GM12878 (cell line): Measurements from ENCODE around the gene C1QTNF7. TPM values are rescaled to one million over a fixed set of nuclear protein-coding genes. Genes with fewer than 3 reads are reported as not detected.

ENCODE experiments used
- ATAC-seq: fragments of 200-7000 bp; cut with Tn5 transposase; 3 replicates; pipeline ENCODE4 v1.9.1; 2020; ENCODE audit warnings: mild to moderate bottlenecking, moderate library complexity
- BruUV-seq: library from RNA; stranded (reverse); fragments of 400-500 nt; replicated peaks from 2 replicates; lab custom pipeline; 2021; lab: Mats Ljungman, UMichigan
- CTCF ChIA-PET: fragments of 300-600 bp; sonication (Branson Sonifier 250); formaldehyde crosslinking; extraction: SDS; loops from one replicate; lab custom pipeline; 2021; ENCODE audit warnings: inconsistent platforms; lab: Yijun Ruan, JAX
- POLR2A ChIA-PET: fragments of 350-600 bp; formaldehyde crosslinking; extraction: SDS; loops from one replicate; lab custom pipeline; 2021; ENCODE audit warnings: inconsistent platforms; lab: Charles Lee
- RAD21 ChIA-PET: fragments of 300-600 bp; sonication (Branson Sonifier 250); formaldehyde crosslinking; loops from one replicate; lab custom pipeline; 2023; ENCODE audit warnings: antibody characterized with exemption; ENCODE audit not compliant: unreplicated experiment; lab: Charles Lee
- SMC1A ChIA-PET: fragments of 300-600 bp; sonication (Branson Sonifier 250); formaldehyde crosslinking; loops from one replicate; lab custom pipeline; 2023; ENCODE audit not compliant: unreplicated experiment, uncharacterized antibody; lab: Charles Lee
- DNase-seq: peaks from one replicate; pipeline ENCODE4 v3.0.0-alpha.2; 2011; ENCODE audit warnings: low read depth, low spot score
- FAIRE-seq: peaks from 3 replicates; lab custom pipeline; 2011; peaks lifted over from hg19 to GRCh38; lab: Jason Lieb, UNC
- H2AFZ ChIP-seq: 2 replicates; pipeline ENCODE4 v1.6.0; 2011; ENCODE audit warnings: low read depth, low read length, control low read depth; ENCODE audit not compliant: control insufficient read depth
- H3K27ac ChIP-seq: 2 replicates; pipeline ENCODE4 v1.5.1; 2011; ENCODE audit warnings: control low read depth; ENCODE audit not compliant: control insufficient read depth, insufficient read depth
- H3K27me3 ChIP-seq, 2 experiments: replicated peaks in 1 of 2; 2 replicates each; pipeline versions ENCODE4 v1.6.0 to v1.6.1; 2011; ENCODE audit warnings: low read length in 1 of 2; ENCODE audit not compliant: control insufficient read depth in 2 of 2, insufficient read depth in 2 of 2
- H3K36me3 ChIP-seq, 2 experiments: 2 replicates each; pipeline ENCODE4 v1.5.1; 2011; ENCODE audit warnings: low read length in 1 of 2; ENCODE audit not compliant: control insufficient read depth in 2 of 2, insufficient read depth in 2 of 2
- H3K4me1 ChIP-seq: 2 replicates; pipeline ENCODE4 v1.6.1; 2011; ENCODE audit warnings: mild to moderate bottlenecking, low read length, moderate library complexity, mixed read lengths; ENCODE audit not compliant: control insufficient read depth, insufficient read depth
- H3K4me2 ChIP-seq: 2 replicates; pipeline ENCODE4 v1.6.0; 2011; ENCODE audit warnings: control low read depth; ENCODE audit not compliant: control insufficient read depth, insufficient read depth
- H3K4me3 ChIP-seq: fragments of 200-600 bp; sonication (generic); 2 replicates; pipeline ENCODE4 v1.5.1; 2016
- H3K79me2 ChIP-seq: 2 replicates; pipeline ENCODE4 v1.6.0; 2011; ENCODE audit warnings: low read length; ENCODE audit not compliant: control insufficient read depth, insufficient read depth
- H3K9ac ChIP-seq: 2 replicates; pipeline ENCODE4 v1.8.0; 2011; ENCODE audit warnings: low read length, control low read depth, mixed read lengths; ENCODE audit not compliant: control insufficient read depth, insufficient read depth
- H3K9me3 ChIP-seq: replicated peaks from 3 replicates; pipeline ENCODE4 v1.5.1; 2011; ENCODE audit warnings: mild to moderate bottlenecking, low read length; ENCODE audit not compliant: control insufficient read depth, insufficient read depth
- H4K20me1 ChIP-seq: 2 replicates; pipeline ENCODE4 v1.6.0; 2011; ENCODE audit not compliant: control insufficient read depth, insufficient read depth
- CHD2 ChIP-seq: IDR thresholded peaks from 2 replicates; pipeline ENCODE4 v1.6.1; 2011; ENCODE audit warnings: low read depth, low read length, improper control_type of control experiment, borderline replicate concordance
- CREM ChIP-seq: IDR thresholded peaks from 2 replicates; pipeline ENCODE4 v1.6.1; 2014; ENCODE audit warnings: antibody characterized with exemption, low read depth
- FOS ChIP-seq: IDR thresholded peaks from 3 replicates; pipeline ENCODE4 v1.6.1; 2011; ENCODE audit warnings: borderline replicate concordance; ENCODE audit not compliant: insufficient read length; ENCODE audit errors: extremely low read depth
- HDGF ChIP-seq: fragments of 450-650 bp; IDR thresholded peaks from 2 replicates; pipeline ENCODE4 v1.6.1; 2016; ENCODE audit warnings: antibody characterized with exemption
- KAT2A ChIP-seq: conservative IDR thresholded peaks from 2 replicates; pipeline ENCODE4 v1.6.1; 2011; ENCODE audit warnings: low read depth, low read length; ENCODE audit not compliant: control insufficient read depth
- NR2C2 ChIP-seq: IDR thresholded peaks from 2 replicates; pipeline ENCODE4 v1.6.1; 2011; ENCODE audit warnings: borderline replicate concordance, low read depth; ENCODE audit not compliant: control insufficient read depth, insufficient read length
- PAX8 ChIP-seq: fragments of 450-650 bp; IDR thresholded peaks from 2 replicates; pipeline ENCODE4 v1.6.1; 2017; ENCODE audit warnings: mild to moderate bottlenecking, moderate library complexity
- RB1 ChIP-seq: fragments of 450-650 bp; formaldehyde crosslinking; IDR thresholded peaks from 2 replicates; pipeline ENCODE4 v1.6.1; 2017; ENCODE audit warnings: mild to moderate bottlenecking, borderline replicate concordance
- WGBS: methylation state at CpG from one replicate; pipeline ENCODE4 v1.1.6; 2016; ENCODE audit warnings: low lambda C conversion rate; ENCODE audit not compliant: insufficient replicate concordance, insufficient coverage; ENCODE audit errors: missing lambda C conversion rate; 5-methylcytosine and 5-hydroxymethylcytosine counted together
- in situ Hi-C: fragments of 300-500 bp; cut with MboI; formaldehyde crosslinking; loops from 9 replicates; pipeline ENCODE4 v1.14.3; 2018; ENCODE audit warnings: mixed read lengths
- intact Hi-C: fragments of 100-400 bp; cut with micrococcal nuclease; formaldehyde crosslinking; loops from one replicate; pipeline ENCODE4 v1.14.2; 2022; ENCODE audit not compliant: unreplicated experiment
- polyA plus RNA-seq, 11 experiments: library from polyadenylated mRNA; depleted of rRNA in 4 of 11; unstranded in 6 of 11; stranded (reverse) in 5 of 11; fragments of >200 nt; fragmentation: Nextera tagmentation in 4 of 11; fragmentation: Illumina TruSeq in 1 of 11; extraction: Ambion mirVana in 4 of 11; extraction: Trizol in 1 of 11; gene quantifications; 1 replicate in 1 of 11; 2 replicates in 10 of 11; pipeline versions ENCODE4 v1.2.1 to v1.2.3, GENCODE V29; 2011 to 2016; ENCODE audit warnings: inconsistent platforms in 2 of 11, missing spikeins in 2 of 11, low read depth in 1 of 11
- total RNA-seq, 4 experiments: library from RNA; depleted of rRNA in 3 of 4; stranded (reverse); fragments of >200 nt in 3 of 4; fragmentation: Illumina TruSeq in 1 of 4; extraction: Trizol in 1 of 4; gene quantifications; 2 replicates each; pipeline versions ENCODE4 v1.2.1 to v1.2.3, GENCODE V29; 2013 to 2021
- TF ChIP-seq, protein P1 (sequence below): fragments of 450-650 bp; formaldehyde crosslinking; IDR thresholded peaks from 2 replicates; pipeline ENCODE4 v1.4.0; 2020; ENCODE audit warnings: mild to moderate bottlenecking, moderate library complexity

The C1QTNF7 gene
- total and polyA plus RNA-seq, 10 of the 15 experiments (the other 5 are each of a cell fraction or from before 2014, with no cell fraction given), result not detected

- Histone ChIP-seq H3K79me2 (no peaks in the 10 kb centered on the region), H3K27ac (no peak overlapping the region), H3K9me3 (no peaks in the 10 kb centered on the region), H3K27me3 (no peaks in the 10 kb centered on the region), H3K9ac (no peak overlapping the region), H4K20me1 (no peaks in the 10 kb centered on the region), H2AFZ (no peak overlapping the region), H3K36me3 (no peaks in the 10 kb centered on the region), H3K4me1 (no peaks in the 10 kb centered on the region), H3K4me2 (no peak overlapping the region), H3K4me3 (no peak overlapping the region)
- ATAC-seq, result no peak
- no TSS peak for BruUV-seq
- no peak for DNase-seq
- POLR2A ChIA-PET, result interaction anchor here (0.6 kb wide), 1 partner anchor 43 kb away, joined by 3 read pairs; no protein-coding TSS in a partner anchor
- SMC1A ChIA-PET, result interaction anchor here (0.8 to 2.1 kb wide), 13 partner anchors 10 to 476 kb away, joined by 3 to 13 read pairs (median 5); partner anchors contain the start of gene CC2D2A
- intact Hi-C loops, result loop anchor here (1.0 to 5.0 kb wide), 6 partner anchors 170 to 522 kb away; no protein-coding TSS in a partner anchor
- no peak for TF ChIP-seq CHD2
- no peak for TF ChIP-seq HDGF
- TF ChIP-seq NR2C2, result no peak
- TF ChIP-seq CREM, result no peak
- TF ChIP-seq, protein P1, sequence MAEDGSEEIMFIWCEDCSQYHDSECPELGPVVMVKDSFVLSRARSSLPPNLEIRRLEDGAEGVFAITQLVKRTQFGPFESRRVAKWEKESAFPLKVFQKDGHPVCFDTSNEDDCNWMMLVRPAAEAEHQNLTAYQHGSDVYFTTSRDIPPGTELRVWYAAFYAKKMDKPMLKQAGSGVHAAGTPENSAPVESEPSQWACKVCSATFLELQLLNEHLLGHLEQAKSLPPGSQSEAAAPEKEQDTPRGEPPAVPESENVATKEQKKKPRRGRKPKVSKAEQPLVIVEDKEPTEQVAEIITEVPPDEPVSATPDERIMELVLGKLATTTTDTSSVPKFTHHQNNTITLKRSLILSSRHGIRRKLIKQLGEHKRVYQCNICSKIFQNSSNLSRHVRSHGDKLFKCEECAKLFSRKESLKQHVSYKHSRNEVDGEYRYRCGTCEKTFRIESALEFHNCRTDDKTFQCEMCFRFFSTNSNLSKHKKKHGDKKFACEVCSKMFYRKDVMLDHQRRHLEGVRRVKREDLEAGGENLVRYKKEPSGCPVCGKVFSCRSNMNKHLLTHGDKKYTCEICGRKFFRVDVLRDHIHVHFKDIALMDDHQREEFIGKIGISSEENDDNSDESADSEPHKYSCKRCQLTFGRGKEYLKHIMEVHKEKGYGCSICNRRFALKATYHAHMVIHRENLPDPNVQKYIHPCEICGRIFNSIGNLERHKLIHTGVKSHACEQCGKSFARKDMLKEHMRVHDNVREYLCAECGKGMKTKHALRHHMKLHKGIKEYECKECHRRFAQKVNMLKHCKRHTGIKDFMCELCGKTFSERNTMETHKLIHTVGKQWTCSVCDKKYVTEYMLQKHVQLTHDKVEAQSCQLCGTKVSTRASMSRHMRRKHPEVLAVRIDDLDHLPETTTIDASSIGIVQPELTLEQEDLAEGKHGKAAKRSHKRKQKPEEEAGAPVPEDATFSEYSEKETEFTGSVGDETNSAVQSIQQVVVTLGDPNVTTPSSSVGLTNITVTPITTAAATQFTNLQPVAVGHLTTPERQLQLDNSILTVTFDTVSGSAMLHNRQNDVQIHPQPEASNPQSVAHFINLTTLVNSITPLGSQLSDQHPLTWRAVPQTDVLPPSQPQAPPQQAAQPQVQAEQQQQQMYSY, result no peak
- TF ChIP-seq FOS, result no peak
- no peak for TF ChIP-seq PAX8
- TF ChIP-seq RB1, result no peak
- no peak for TF ChIP-seq KAT2A
- WGBS, result 19% methylated on average over 3 of the region's 3 CpGs
- RAD21 ChIA-PET, result interaction anchor here (0.8 to 2.2 kb wide), 6 partner anchors 9 to 521 kb away, joined by 3 to 16 read pairs (median 10); partner anchors contain the start of gene CC2D2A
- FAIRE-seq, result no peak
- in situ Hi-C loops, result no loop called here
- CTCF ChIA-PET, result interaction anchor here (0.5 to 3.2 kb wide), 23 partner anchors 9 to 1074 kb away, joined by 3 to 37 read pairs (median 4); partner anchors contain the start of gene CC2D2A
These were observed 52.0 kb downstream of the C1QTNF7 start for GRCh38 chr4:15479913-15480185.
